ENCODE measurements around the gene TRIM47.
A peak's percentile ranks its signal among the peaks of the same experiment; 100 is the strongest.

TRIM47 gene

DNA sequence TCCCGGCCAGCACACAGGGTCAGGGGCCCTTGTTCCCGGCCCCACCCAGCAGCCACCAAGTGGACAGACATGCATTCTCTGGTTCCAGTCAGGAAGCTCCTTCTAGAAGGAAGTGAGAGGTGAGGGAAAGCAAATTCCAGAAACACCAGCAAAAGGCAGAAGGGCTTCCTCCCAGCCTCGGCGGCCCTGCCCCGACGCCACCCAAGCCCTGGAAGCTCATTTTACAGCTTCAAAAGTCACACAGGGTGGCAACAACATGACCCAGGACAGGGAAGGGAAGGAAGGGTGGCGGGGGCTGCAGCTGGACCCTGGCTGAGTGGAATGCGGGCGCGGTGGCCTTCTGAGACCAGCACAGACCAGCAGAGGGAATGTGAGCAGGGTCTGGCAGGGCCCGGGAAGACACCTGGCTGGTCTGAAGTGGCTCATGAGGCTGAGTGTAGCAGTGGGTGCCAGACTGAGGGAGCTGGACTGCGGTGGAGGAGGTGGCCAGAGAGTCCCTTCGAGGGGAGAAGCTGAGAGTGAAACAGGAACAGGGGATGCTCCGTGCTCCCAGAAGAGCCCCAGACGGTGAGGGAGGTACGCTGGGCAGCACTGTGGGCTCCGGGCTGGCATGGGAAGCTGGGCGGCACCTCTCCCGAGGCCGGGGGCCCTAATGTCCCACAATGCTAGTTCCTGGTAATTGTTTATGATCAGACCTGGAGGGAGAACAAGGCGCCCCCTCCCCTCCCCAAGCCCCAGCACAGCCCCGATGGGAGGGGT lies 32.3 kb downstream of the TRIM47 start:
- no peak for TF ChIP-seq USF1 (IDR thresholded peaks at IDR 0.05)
- TF ChIP-seq TEAD4 (IDR thresholded peaks at IDR 0.05): no peak; the same call in 1 of the 2 replicates
- TF ChIP-seq EGR1 (IDR thresholded peaks at IDR 0.05): no peak
- no peak for TF ChIP-seq TCF12 (IDR thresholded peaks at IDR 0.05; ENCODE audit: low read depth)

DNA sequence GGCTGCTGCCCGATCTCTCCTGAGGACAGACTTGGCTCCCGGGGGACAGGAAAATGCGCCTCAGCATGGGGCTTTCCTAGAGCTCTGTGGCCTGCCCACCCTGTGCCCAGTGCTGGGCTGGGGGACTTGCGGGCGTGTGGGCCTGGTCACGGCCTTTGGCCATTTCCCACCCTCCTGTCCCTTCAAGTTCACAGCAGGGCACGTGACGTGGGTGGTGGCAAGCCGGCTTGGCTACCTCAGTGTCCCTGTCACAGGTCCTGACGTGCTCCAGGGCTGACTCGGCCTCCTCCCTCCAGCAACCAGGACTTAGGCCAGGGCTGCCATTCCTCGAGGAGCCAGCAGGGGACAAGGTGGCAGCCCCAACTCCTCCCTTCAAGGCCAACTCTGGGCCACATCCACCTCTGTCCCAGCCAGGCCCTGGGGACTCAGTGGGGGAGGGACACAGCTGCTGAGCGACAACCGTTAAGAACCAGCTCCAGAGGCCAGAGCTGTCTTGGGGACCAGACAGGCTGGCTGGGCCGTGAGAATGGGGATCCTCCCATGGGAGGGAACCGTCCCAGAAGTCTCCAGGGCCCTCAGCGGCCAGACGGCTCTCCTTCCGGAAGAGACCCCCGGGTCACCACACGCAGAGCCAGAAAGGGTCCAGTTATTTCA lies 33.2 kb downstream of the TRIM47 start:
- TF ChIP-seq FOXM1 (IDR thresholded peaks at IDR 0.05; ENCODE audit: borderline replicate concordance, low read depth) (no peak; the same call in 1 of the 2 replicates), REST (IDR thresholded peaks at IDR 0.05; ENCODE audit: low read depth) (0 out of 2 replicates have a peak, but pooled peaks have one; percentile 42), ZBTB7A (IDR thresholded peaks at IDR 0.05; ENCODE audit: low read depth) (no peak), USF1 (IDR thresholded peaks at IDR 0.05) (peak; percentile 92), MAX (IDR thresholded peaks at IDR 0.05) (peak; percentile 81), RAD21 (IDR thresholded peaks at IDR 0.05; ENCODE audit: low read depth) (peak; percentile 54)

- peak; percentile 96 for TF ChIP-seq NFIC (IDR thresholded peaks at IDR 0.05)
- no peak for TF ChIP-seq EGR1 (IDR thresholded peaks at IDR 0.05)
- peak; percentile 68; the same call in 1 of the 2 replicates for TF ChIP-seq YY1 (IDR thresholded peaks at IDR 0.05; ENCODE audit: low read depth)
- peak; percentile 96 for TF ChIP-seq ZBTB7A (IDR thresholded peaks at IDR 0.05; ENCODE audit: low read depth)
- peak; percentile 88 for TF ChIP-seq EP300 (IDR thresholded peaks at IDR 0.05; ENCODE audit: borderline replicate concordance)
- peak; percentile 62; the same call in 1 of the 2 replicates for TF ChIP-seq FOXM1 (IDR thresholded peaks at IDR 0.05; ENCODE audit: borderline replicate concordance, low read depth)
- TF ChIP-seq TCF12 (IDR thresholded peaks at IDR 0.05; ENCODE audit: low read depth): peak; percentile 93
- no peak for TF ChIP-seq RAD21 (IDR thresholded peaks at IDR 0.05; ENCODE audit: low read depth)
- TF ChIP-seq MAX (IDR thresholded peaks at IDR 0.05): no peak; the same call in 1 of the 2 replicates
- TF ChIP-seq CEBPB (IDR thresholded peaks at IDR 0.05): no peak
- no peak for TF ChIP-seq USF1 (IDR thresholded peaks at IDR 0.05)
- TF ChIP-seq REST (IDR thresholded peaks at IDR 0.05; ENCODE audit: low read depth): no peak
- TF ChIP-seq CREB1 (IDR thresholded peaks at IDR 0.05; ENCODE audit: low read depth): no peak
- TF ChIP-seq TEAD4 (IDR thresholded peaks at IDR 0.05): peak; percentile 99
- TF ChIP-seq TAF1 (IDR thresholded peaks at IDR 0.05; ENCODE audit: low read depth): no peak
These were observed 33.8 kb downstream of the TRIM47 start for GRCh38 chr17:75844530-75845057.

DNA sequence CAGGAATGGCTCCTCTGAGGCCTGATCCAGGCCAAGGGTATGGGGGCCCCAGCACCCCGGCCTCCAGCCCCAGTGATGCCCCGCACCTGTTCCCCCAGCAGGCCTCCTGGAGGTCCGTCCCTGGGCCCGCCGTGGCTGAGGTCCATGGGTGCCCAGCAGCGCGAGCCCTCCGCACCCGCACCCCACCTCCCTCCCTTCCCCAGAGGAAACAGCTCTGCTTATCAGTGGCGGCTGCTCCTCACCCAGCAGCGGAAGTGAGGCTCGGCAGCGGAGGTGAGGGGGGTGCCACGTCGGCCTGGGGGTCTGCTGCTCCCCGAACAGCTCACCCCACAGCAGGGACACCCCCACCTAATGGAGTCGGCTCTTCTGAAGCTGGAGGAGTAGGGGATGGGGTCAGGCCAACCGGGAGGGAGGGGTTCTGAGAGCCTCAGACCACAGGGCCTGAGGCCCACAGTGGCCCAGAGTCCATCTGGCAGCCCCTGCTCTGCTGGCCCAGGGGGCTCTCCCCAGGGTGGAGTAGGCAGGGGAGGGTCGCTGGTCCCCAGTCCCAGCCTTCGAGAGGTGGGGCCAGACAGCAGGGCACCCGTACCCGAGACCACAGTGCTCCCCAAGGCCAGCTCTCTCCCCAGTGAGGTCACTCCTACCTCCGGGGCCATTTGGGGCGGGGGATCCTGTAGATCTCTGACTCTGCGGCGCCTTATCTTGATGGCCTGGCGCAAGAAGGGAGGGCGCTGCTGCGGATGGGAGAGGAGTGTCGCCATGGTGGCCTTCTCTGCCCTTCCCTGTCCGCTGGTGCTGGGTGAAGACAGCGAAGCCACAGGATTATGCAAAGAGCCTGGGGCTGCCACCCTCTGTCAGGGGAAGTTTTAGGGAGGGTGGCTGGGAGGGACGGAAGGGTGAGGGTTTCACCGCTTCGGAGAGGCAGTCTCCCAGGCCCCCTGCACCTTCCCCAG lies 34.5 kb downstream of the TRIM47 start, which contains the start of gene UNC13D:
UNC13D (minus strand) TSS at position 828 of the 953 bp plus-strand sequence; CDS start at position 761, 67 bp downstream.
- TF ChIP-seq TCF12 (IDR thresholded peaks at IDR 0.05; ENCODE audit: low read depth) (no peak), MAX (IDR thresholded peaks at IDR 0.05) (no peak), NFIC (IDR thresholded peaks at IDR 0.05) (no peak), YY1 (IDR thresholded peaks at IDR 0.05; ENCODE audit: low read depth) (no peak), USF1 (IDR thresholded peaks at IDR 0.05) (no peak), EP300 (IDR thresholded peaks at IDR 0.05; ENCODE audit: borderline replicate concordance) (no peak), CREB1 (IDR thresholded peaks at IDR 0.05; ENCODE audit: low read depth) (no peak), RAD21 (IDR thresholded peaks at IDR 0.05; ENCODE audit: low read depth) (no peak), EGR1 (IDR thresholded peaks at IDR 0.05) (no peak), FOXM1 (IDR thresholded peaks at IDR 0.05; ENCODE audit: borderline replicate concordance, low read depth) (no peak)

Measured in Ishikawa (cell line).